ENCODE data around the gene RAB24. TPM values are rescaled to one million over a fixed set of nuclear protein-coding genes. Genes with fewer than 3 reads are reported as not detected.

The RAB24 gene
- polyA plus RNA-seq, 1 donor from 2014 or later = 79.0 TPM

DNA sequence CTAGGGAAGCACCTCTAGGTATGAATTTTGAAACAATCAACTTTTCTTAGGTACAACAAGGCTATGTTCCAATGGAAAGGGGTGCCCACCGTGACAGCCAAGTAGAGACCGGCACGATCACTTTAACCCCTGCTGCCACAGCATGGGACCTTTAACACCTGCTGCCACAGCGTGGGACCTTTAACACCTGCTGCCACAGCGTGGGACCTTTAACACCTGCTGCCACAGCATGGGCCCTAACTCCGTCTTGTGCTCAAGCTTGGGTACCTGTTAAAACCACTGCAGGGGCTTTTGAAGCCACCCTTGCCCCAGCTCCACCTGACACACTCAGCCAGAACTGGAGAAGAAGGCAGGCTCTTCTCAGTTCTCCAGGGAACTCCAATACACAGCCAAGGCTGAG is 26.4 kb upstream of the RAB24 start:
- Histone ChIP-seq H3K9me2 (ENCODE audit: insufficient read depth, low read length) (no peaks in the 10 kb centered on the region), H3K4me2 (ENCODE audit: low read length) (no peak overlapping the region), H2AFZ (ENCODE audit: low read depth, low read length) (no peak overlapping the region), H3K79me2 (replicated peaks; ENCODE audit: insufficient read depth, low read length) (no peaks in the 10 kb centered on the region), H3K9me3 (ENCODE audit: low read length) (no peaks in the 10 kb centered on the region), H3K9ac (ENCODE audit: low read length) (no peak overlapping the region), H3K27ac (ENCODE audit: low read length) (no peak overlapping the region), H3K27me3 (ENCODE audit: insufficient read depth, low read depth, low read length) (no peaks in the 10 kb centered on the region), H3F3A (ENCODE audit: insufficient read depth, low read length, poor library complexity, severe bottlenecking) (no peaks in the 10 kb centered on the region), H4K20me1 (ENCODE audit: insufficient read depth) (no peaks in the 10 kb centered on the region), H3K4me3 (ENCODE audit: low read length) (no peak overlapping the region), H3K36me3 (ENCODE audit: insufficient read depth, low read length) (no peaks in the 10 kb centered on the region)
- no peak for TF ChIP-seq RAD21 (conservative IDR thresholded peaks at IDR 0.05)

DNA sequence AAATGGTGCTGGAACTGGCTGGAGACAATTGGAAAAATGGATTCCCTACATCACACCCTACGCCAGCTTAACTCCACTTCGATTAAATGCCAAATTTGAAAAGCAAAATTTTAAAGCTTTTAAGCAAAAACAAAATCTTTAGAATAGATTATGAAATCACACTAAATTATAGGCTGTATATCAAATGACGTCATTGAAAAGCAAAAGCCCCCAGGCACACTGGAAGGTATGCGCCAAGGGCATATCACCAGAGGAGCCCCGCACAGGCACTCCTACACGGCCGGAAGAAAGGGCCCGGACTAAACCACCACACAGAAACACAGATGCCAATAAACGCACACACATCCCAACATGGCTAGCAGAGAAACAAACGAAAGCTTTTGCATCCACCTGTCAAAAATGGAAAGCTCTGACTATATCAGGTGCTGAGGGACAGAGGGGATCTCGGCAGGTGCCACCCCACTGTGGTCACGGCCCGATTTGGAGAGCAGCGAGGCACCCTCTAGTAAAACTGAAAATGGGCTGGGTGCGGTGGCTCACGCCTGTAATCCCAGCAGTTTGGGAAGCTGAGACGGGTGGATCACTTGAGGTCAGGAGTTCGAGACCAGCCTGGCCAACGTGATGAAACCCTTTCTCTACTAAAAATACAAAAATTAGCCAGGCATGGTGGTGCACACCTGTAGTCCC is 25.2 kb upstream of the RAB24 start:
- no peak overlapping the region for H2AFZ ChIP-seq (ENCODE audit: low read depth, low read length)
- no peak overlapping the region for H3K27ac ChIP-seq (ENCODE audit: low read length)
- no peaks in the 10 kb centered on the region for H3K9me3 ChIP-seq (ENCODE audit: low read length)
- no peak overlapping the region for H3K4me2 ChIP-seq (ENCODE audit: low read length)
- H3K4me3 ChIP-seq (ENCODE audit: low read length) = no peak overlapping the region
- H3K36me3 ChIP-seq (ENCODE audit: insufficient read depth, low read length) = no peaks in the 10 kb centered on the region
- H3K27me3 ChIP-seq (ENCODE audit: insufficient read depth, low read depth, low read length) = no peaks in the 10 kb centered on the region
- no peaks in the 10 kb centered on the region for H3K79me2 ChIP-seq (replicated peaks; ENCODE audit: insufficient read depth, low read length)
- no peaks in the 10 kb centered on the region for H4K20me1 ChIP-seq (ENCODE audit: insufficient read depth)
- no peak for TF ChIP-seq EP300 (conservative IDR thresholded peaks at IDR 0.05; ENCODE audit: poor library complexity, severe bottlenecking)
- TF ChIP-seq SMC3 (conservative IDR thresholded peaks at IDR 0.05; ENCODE audit: poor library complexity) = no peak
- TF ChIP-seq, protein P1, sequence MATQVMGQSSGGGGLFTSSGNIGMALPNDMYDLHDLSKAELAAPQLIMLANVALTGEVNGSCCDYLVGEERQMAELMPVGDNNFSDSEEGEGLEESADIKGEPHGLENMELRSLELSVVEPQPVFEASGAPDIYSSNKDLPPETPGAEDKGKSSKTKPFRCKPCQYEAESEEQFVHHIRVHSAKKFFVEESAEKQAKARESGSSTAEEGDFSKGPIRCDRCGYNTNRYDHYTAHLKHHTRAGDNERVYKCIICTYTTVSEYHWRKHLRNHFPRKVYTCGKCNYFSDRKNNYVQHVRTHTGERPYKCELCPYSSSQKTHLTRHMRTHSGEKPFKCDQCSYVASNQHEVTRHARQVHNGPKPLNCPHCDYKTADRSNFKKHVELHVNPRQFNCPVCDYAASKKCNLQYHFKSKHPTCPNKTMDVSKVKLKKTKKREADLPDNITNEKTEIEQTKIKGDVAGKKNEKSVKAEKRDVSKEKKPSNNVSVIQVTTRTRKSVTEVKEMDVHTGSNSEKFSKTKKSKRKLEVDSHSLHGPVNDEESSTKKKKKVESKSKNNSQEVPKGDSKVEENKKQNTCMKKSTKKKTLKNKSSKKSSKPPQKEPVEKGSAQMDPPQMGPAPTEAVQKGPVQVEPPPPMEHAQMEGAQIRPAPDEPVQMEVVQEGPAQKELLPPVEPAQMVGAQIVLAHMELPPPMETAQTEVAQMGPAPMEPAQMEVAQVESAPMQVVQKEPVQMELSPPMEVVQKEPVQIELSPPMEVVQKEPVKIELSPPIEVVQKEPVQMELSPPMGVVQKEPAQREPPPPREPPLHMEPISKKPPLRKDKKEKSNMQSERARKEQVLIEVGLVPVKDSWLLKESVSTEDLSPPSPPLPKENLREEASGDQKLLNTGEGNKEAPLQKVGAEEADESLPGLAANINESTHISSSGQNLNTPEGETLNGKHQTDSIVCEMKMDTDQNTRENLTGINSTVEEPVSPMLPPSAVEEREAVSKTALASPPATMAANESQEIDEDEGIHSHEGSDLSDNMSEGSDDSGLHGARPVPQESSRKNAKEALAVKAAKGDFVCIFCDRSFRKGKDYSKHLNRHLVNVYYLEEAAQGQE (IDR thresholded peaks at IDR 0.05; ENCODE audit: borderline replicate concordance) = no peak
- TF ChIP-seq RAD21 (conservative IDR thresholded peaks at IDR 0.05) = no peak
- no peak for TF ChIP-seq TAF1 (IDR thresholded peaks at IDR 0.05; ENCODE audit: low read depth)
- TF ChIP-seq POLR2AphosphoS5 (IDR thresholded peaks at IDR 0.05) = no peak
- TF ChIP-seq, protein P2, sequence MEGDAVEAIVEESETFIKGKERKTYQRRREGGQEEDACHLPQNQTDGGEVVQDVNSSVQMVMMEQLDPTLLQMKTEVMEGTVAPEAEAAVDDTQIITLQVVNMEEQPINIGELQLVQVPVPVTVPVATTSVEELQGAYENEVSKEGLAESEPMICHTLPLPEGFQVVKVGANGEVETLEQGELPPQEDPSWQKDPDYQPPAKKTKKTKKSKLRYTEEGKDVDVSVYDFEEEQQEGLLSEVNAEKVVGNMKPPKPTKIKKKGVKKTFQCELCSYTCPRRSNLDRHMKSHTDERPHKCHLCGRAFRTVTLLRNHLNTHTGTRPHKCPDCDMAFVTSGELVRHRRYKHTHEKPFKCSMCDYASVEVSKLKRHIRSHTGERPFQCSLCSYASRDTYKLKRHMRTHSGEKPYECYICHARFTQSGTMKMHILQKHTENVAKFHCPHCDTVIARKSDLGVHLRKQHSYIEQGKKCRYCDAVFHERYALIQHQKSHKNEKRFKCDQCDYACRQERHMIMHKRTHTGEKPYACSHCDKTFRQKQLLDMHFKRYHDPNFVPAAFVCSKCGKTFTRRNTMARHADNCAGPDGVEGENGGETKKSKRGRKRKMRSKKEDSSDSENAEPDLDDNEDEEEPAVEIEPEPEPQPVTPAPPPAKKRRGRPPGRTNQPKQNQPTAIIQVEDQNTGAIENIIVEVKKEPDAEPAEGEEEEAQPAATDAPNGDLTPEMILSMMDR (IDR thresholded peaks at IDR 0.05; ENCODE audit: poor library complexity, severe bottlenecking) = no peak
- no peak for TF ChIP-seq MXI1 (conservative IDR thresholded peaks at IDR 0.05; ENCODE audit: poor library complexity, severe bottlenecking)
- TF ChIP-seq EZH2 (IDR thresholded peaks at IDR 0.05; ENCODE audit: borderline replicate concordance, insufficient read depth, low read length, poor library complexity, severe bottlenecking) = no peak
- H3K9ac ChIP-seq (ENCODE audit: low read length) = no peak overlapping the region
- H3K9me2 ChIP-seq (ENCODE audit: insufficient read depth, low read length) = no peaks in the 10 kb centered on the region
- H3F3A ChIP-seq (ENCODE audit: insufficient read depth, low read length, poor library complexity, severe bottlenecking) = no peaks in the 10 kb centered on the region

Measured in neural cell (in vitro differentiated cells).